ENCODE results near the gene OSMR.

GRCh38 chr5:38853753-38854470 is 8.1 kb downstream of the OSMR start:
- no peak for TF ChIP-seq CTCF (IDR thresholded peaks at IDR 0.05; ENCODE audit: borderline replicate concordance, extremely low read depth, low read length, poor library complexity, severe bottlenecking)
- TF ChIP-seq EZH2 (IDR thresholded peaks at IDR 0.05; ENCODE audit: borderline replicate concordance, low read depth, low read length, severe bottlenecking): no peak

Measured in DND-41 (cell line).